PFSK-1 (cell line): ENCODE data around the gene MBOAT2.

Experiments
- FOXP2 ChIP-seq: optimal IDR thresholded peaks from 2 replicates; pipeline ENCODE3; 2011; ENCODE audit warnings: borderline replicate concordance, control low read depth, inconsistent platforms; ENCODE audit not compliant: insufficient read depth; ENCODE audit errors: extremely low read length, extremely low read depth
- POLR2AphosphoS5 ChIP-seq: IDR thresholded peaks from 2 replicates; pipeline ENCODE4 v1.6.1; 2012; ENCODE audit warnings: low read depth, mild to moderate bottlenecking, control low read depth, low read length, moderate library complexity
- SIN3A ChIP-seq: IDR thresholded peaks from 2 replicates; pipeline ENCODE4 v1.6.1; 2012; ENCODE audit warnings: mild to moderate bottlenecking, low read length, moderate library complexity, borderline replicate concordance; ENCODE audit not compliant: insufficient read depth
- TF ChIP-seq, protein P1 (sequence below), 2 experiments: IDR thresholded peaks; 2 replicates each; pipeline versions ENCODE4 v1.6.1 to v1.8.0; 2011 to 2012; ENCODE audit warnings: low read depth in 2 of 2, low read length in 2 of 2, control low read depth in 1 of 2, inconsistent platforms in 1 of 2, mild to moderate bottlenecking in 1 of 2, moderate library complexity in 1 of 2; ENCODE audit not compliant: insufficient read depth in 1 of 2

GRCh38 chr2:9052821-9053533, 49.5 kb upstream of the MBOAT2 start:
- TF ChIP-seq, protein P1, sequence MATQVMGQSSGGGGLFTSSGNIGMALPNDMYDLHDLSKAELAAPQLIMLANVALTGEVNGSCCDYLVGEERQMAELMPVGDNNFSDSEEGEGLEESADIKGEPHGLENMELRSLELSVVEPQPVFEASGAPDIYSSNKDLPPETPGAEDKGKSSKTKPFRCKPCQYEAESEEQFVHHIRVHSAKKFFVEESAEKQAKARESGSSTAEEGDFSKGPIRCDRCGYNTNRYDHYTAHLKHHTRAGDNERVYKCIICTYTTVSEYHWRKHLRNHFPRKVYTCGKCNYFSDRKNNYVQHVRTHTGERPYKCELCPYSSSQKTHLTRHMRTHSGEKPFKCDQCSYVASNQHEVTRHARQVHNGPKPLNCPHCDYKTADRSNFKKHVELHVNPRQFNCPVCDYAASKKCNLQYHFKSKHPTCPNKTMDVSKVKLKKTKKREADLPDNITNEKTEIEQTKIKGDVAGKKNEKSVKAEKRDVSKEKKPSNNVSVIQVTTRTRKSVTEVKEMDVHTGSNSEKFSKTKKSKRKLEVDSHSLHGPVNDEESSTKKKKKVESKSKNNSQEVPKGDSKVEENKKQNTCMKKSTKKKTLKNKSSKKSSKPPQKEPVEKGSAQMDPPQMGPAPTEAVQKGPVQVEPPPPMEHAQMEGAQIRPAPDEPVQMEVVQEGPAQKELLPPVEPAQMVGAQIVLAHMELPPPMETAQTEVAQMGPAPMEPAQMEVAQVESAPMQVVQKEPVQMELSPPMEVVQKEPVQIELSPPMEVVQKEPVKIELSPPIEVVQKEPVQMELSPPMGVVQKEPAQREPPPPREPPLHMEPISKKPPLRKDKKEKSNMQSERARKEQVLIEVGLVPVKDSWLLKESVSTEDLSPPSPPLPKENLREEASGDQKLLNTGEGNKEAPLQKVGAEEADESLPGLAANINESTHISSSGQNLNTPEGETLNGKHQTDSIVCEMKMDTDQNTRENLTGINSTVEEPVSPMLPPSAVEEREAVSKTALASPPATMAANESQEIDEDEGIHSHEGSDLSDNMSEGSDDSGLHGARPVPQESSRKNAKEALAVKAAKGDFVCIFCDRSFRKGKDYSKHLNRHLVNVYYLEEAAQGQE (IDR thresholded peaks at IDR 0.05; ENCODE audit: insufficient read depth in 1 of 2, low read depth in 2 of 2, low read length in 2 of 2), result no peak
- no peak for TF ChIP-seq POLR2AphosphoS5
- no peak for TF ChIP-seq FOXP2
- TF ChIP-seq SIN3A, result no peak
